Smooth muscle cell of bladder (primary cell): ENCODE results near the gene MYEF2. TPM values are rescaled to one million over a fixed set of nuclear protein-coding genes. Genes with fewer than 3 reads are reported as not detected.

Source experiments
- total RNA-seq: library from RNA; depleted of rRNA; stranded (reverse); fragments of >200 nt; gene quantifications from 2 replicates; pipeline ENCODE4 v1.2.3, GENCODE V29; 2014

MYEF2 gene
- total RNA-seq, result 0.71 and 2.0 TPM in 2 replicates

DNA sequence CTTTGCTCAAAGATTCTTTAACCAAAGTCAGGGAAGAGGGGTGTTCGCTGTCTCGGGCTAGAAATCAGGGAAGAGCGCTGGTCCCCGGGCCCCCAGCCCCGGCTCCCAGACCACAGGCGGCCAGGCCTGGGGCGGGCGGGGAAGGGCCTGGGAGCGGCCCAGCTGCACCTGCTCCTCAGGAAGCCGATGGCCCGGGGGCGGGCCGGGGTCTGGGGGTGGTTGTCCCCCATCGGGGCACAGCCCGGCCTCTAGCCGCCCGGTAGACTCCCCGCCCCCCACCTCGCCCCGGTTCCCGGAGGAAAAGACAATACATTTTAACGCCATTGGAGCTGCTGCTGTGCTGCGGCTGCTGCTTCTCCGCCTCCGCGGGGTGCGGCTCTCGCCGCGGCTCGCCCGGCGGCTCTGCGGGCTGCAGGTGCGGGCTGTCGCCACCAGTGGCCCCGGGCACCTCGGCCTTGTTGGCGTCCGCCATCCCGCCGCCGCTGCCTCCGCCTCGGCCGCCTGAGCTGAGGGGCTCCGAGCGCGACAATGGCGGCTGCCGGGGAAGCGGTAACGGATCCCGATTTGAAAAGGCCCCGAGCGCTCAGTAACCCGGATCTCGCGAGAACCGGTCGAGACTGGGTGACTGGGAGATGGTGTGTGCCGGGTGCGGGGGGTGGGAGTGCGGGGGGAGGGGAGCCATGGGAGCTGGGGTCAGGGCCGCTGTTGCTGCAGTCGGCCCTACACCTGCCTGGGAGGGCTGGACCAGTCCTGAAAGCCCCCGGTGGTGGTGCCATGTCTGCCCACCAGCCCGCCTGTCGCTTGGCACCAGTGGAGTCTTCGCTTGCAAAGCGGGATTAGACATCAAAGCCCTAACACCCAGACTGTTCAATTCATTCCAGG, at the start of gene MYEF2:
Gene MYEF2, minus strand, starts transcription at position 530 of the 882 bp plus-strand sequence. Its CDS starts 58 bp downstream, at position 472.

DNA sequence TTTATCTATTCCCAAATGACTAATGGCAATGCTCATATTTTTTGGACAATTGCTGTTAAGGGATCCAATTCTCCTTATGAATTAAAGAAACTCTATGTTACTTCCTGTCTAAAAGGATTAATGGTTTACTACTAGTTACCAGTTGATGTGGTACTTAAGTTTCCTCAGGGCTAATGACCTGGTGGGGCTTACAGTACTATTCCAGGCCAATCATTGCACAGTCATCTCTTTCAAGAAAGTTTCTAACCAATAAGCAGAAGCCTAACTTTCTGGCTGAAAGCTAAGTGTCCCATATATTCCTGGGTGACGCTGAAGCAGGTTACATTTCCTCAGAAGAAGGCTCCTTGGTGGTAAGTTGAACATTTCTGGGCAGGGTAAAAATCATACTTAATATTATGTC, 27.9 kb upstream of the MYEF2 start, which contains the start of gene SLC12A1:
Gene SLC12A1, plus strand, starts transcription at position 322 of the 400 bp plus-strand sequence. CDS start 1,418 bp downstream, outside the sequence.

GRCh38 chr15:48191574-48192225, 13.6 kb upstream of the MYEF2 start, which contains the start of gene CTXN2:
Gene CTXN2, plus strand, starts transcription at chr15:48191665. Its CDS starts 9,636 bp downstream, at chr15:48201301.

GRCh38 chr15:48120745-48121144, 57.4 kb downstream of the MYEF2 start, which contains the start of gene SLC24A5:
Gene SLC24A5, plus strand, starts transcription at chr15:48120990. Its CDS starts 55 bp downstream, at chr15:48121045.

Other genes with a start within 250 kb of the MYEF2 start
- not detected in 2 replicates for gene SLC24A5, start 57.3 kb downstream of the MYEF2 start, total RNA-seq
- not detected in 2 replicates for gene CTXN2, start 13.4 kb upstream of the MYEF2 start, total RNA-seq
- not detected in 2 replicates for gene SLC12A1, start 28.0 kb upstream of the MYEF2 start, total RNA-seq
- 35.3 and 50.8 TPM in 2 replicates for gene DUT, start 153.1 kb upstream of the MYEF2 start, total RNA-seq